NCI-H1417 (cell line): ENCODE results near the gene C3orf20.

Experiments
- DNase-seq, 3 experiments: peaks; one replicate each; lab custom pipeline; 2025; lab: John Stamatoyannopoulos, UW

The C3orf20 gene

GRCh38 chr3:14774431-14774830, 99.5 kb downstream of the C3orf20 start:
- no peak for DNase-seq

- DNase-seq, result no peak
These were observed 100.1 kb downstream of the C3orf20 start for GRCh38 chr3:14775011-14775410.

- DNase-seq, result no peak
These were observed 100.6 kb downstream of the C3orf20 start for GRCh38 chr3:14775563-14775962.

GRCh38 chr3:14779069-14779685, 104.2 kb downstream of the C3orf20 start:
- DNase-seq, result no peak

- peak in 1 of 3 experiments; percentile 2 for DNase-seq
These were observed 106.1 kb downstream of the C3orf20 start for GRCh38 chr3:14780927-14781507.

GRCh38 chr3:14783480-14784086, 108.6 kb downstream of the C3orf20 start:
- no peak for DNase-seq

- peak in 2 of 3 experiments; percentile 46 to 77 for DNase-seq
These were observed 109.2 kb downstream of the C3orf20 start for GRCh38 chr3:14784087-14784681.

GRCh38 chr3:14785207-14786155, 110.5 kb downstream of the C3orf20 start:
- no peak for DNase-seq

GRCh38 chr3:14786369-14786768, 111.4 kb downstream of the C3orf20 start:
- no peak for DNase-seq

GRCh38 chr3:14787630-14788029, 112.7 kb downstream of the C3orf20 start:
- peak in 1 of 3 experiments; percentile 39 for DNase-seq

GRCh38 chr3:14788644-14789043, 113.7 kb downstream of the C3orf20 start:
- DNase-seq, result no peak

GRCh38 chr3:14789221-14789620, 114.3 kb downstream of the C3orf20 start:
- no peak for DNase-seq

- no peak for DNase-seq
These were observed 114.8 kb downstream of the C3orf20 start for GRCh38 chr3:14789640-14790285.

GRCh38 chr3:14791343-14791945, 116.5 kb downstream of the C3orf20 start:
- DNase-seq, result peak in 2 of 3 experiments; percentile 17 to 58

GRCh38 chr3:14792691-14793121, 117.8 kb downstream of the C3orf20 start:
- no peak for DNase-seq

GRCh38 chr3:14793126-14793857, 118.4 kb downstream of the C3orf20 start:
- DNase-seq, result no peak

GRCh38 chr3:14793858-14794234, 118.9 kb downstream of the C3orf20 start:
- DNase-seq, result no peak

GRCh38 chr3:14794435-14794834, 119.5 kb downstream of the C3orf20 start:
- no peak for DNase-seq

GRCh38 chr3:14795996-14796395, 121.1 kb downstream of the C3orf20 start:
- no peak for DNase-seq

GRCh38 chr3:14796403-14797077, 121.6 kb downstream of the C3orf20 start:
- no peak for DNase-seq
